ELF-1 (cell line): ENCODE results near the gene LMF1.

Experiments
- DNase-seq: peaks from one replicate; pipeline ENCODE4 v3.0.0-alpha.2; 2016; ENCODE audit warnings: low read depth, low spot score

The LMF1 gene

DNA sequence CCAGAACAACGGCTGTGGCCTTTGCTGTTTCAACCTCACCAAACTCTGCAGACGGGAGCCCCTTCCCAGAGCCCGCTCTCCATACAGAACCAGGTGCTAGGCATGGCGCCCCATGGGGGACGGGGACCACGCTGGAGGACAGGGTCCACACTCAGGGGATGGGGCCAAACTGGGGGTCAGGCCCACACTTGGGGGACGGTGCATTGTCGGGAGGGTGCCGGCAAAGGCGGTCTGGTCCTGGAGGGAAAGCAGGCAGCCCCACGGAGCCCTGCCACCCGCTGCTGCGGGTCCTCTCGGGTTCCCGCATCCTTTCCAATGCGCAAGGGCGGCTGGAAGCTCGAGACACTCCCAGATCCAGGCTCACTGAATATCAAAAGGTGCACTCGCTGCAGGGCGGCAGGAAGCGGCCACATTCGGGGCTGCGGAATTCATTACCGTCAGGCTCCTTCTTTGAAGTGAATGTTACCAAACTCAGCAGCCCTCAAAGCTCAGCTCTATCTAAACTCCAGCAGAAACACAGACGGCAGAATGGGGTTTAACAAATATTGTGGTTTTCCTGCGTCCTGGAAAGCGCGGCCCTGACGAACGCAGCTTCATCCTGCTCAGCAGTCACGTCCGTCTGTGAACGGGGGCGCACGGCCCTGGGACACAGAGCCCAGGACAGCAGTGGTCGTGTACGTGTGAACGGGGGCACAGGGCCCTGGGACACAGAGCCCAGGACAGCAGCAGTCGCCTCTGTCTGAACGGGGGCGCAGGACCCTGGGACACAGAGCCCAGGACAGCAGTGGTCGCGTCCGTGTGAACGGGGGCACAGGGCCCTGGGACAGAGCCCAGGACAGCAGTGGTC lies 41.3 kb downstream of the LMF1 start:
- peak; percentile 51 for DNase-seq

- DNase-seq, result no peak
Measured at GRCh38 chr16:928526-928925, 42.3 kb downstream of the LMF1 start.

DNA sequence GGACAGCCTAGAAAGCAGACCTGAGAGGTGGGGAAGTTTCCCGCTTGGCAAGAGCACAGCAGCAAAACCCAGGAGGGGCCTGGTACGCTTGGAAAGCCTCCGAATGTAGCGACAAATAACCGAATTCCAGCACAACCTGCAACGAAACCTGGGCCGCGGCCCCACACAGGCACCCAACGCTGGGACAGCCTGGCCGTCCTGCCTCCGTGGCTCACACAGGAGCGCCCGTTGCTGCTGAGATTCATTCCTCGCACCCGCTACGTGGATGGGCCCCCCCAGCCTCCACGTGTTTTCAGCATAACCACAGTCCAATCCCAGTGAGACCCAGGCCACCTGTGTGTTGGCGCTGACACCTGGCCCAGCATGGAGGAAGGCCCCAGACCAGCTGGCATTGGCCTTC lies 42.9 kb downstream of the LMF1 start:
- DNase-seq, result no peak

GRCh38 chr16:927406-927805 lies 43.4 kb downstream of the LMF1 start:
- DNase-seq, result no peak

- no peak for DNase-seq
Measured at GRCh38 chr16:926715-927114, 44.1 kb downstream of the LMF1 start.

- no peak for DNase-seq
Measured at GRCh38 chr16:924806-925205, 46.0 kb downstream of the LMF1 start.

- no peak for DNase-seq
Measured at GRCh38 chr16:924063-924462, 46.7 kb downstream of the LMF1 start.

DNA sequence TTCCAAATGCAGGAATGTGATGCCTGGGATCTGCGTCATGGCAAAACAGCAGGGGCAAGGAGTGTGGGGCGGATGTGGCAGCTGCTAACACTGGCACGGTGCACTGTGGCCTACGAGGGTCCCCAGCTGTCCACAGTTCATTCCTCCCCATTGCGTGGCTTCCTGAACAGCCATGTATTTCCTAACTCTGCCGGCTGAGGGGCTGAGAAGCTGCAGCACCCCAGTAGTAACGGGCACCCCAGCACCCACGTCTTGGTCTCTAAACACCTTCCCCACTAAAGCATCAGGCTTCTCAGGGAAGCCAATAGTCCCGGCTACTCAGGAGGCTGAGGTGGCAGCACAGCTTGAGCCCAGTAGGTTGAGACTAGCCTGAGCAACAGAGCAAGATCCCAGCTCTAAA lies 47.6 kb downstream of the LMF1 start:
- no peak for DNase-seq

DNA sequence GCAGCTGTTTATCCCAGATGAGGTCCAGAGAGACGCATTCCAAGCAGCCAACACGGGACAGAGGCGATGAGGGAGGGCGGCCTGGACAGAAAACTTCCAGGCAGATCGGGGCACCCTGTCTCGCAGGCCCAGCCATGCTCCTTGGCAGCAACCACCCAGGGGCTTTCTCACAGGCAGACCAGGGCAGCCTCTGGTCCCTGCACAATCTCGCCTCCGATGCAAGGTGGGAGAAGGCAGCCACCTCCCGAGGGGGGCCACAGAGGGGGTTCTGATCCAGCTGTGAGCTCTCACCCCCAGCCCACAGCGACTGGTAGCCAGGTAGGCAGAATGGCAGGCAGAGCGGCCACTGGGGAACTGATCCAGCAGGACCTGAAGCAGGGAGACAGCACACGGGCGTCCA lies 48.7 kb downstream of the LMF1 start:
- no peak for DNase-seq

GRCh38 chr16:921321-921905 lies 49.4 kb downstream of the LMF1 start:
- DNase-seq, result no peak

GRCh38 chr16:920717-921116 lies 50.1 kb downstream of the LMF1 start:
- no peak for DNase-seq

GRCh38 chr16:920051-920681 lies 50.6 kb downstream of the LMF1 start:
- no peak for DNase-seq

GRCh38 chr16:919658-920050 lies 51.1 kb downstream of the LMF1 start:
- no peak for DNase-seq

GRCh38 chr16:918741-919657 lies 51.8 kb downstream of the LMF1 start:
- DNase-seq, result no peak

GRCh38 chr16:918068-918467 lies 52.7 kb downstream of the LMF1 start:
- DNase-seq, result no peak

DNA sequence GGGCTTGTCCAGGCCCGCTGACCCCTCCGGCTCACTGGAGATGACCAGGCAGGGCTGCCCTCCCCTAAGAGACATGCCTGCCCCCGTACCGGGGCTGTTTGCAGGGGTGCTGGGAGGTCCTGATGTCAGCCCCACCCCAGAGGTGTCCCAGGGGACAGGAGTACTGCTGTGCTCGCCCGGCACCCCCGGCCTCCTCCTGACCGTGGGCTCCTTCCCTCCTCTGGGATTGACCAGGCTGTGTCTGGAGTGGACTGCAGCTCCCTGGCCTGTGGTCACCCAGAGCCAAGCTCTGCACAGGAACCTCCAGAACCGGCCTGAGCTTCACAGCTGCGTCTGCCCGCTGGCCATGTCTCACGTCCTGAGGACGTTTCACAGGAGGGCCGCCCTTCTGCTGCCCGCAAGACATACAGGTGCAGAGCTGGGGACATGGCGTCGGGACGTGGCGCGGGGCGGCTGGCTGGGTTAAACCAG lies 53.2 kb downstream of the LMF1 start:
- no peak for DNase-seq

DNA sequence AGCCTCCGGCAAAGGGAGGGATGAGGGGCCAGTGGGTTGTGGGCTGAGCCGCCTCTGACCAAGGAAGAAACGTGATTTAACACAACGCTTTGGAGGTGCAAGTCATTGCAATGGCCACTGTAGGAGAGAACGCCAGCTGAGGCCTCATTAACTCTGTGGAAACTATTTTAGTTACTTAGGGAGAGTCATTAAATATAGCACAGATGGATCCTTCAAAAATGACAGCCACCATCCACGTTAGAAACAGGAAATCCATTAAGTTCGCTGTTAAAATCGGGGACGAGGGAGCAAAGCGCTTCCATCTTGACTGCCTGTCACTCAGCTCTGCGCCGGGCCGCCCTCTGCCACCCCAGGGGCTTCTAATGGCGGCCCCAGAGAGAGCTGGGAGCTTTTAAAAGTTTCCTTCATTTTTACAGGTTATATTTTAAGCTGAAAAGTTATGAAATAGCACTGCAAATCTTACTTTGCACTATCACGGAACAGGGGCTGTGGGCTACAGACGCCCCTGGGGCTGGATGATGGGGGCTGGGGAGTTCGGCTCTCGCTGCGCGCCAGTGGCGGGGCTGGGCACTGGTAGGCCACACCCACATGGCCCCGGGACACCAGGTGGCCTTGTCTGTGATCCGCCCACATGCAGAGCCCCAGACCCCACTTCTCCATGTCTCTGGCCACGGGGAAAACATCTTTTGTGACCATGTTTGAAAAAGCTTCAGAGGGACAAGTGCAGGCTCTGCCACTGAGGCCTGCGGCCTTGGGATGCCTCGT lies 54.6 kb downstream of the LMF1 start:
- no peak for DNase-seq

- DNase-seq, result no peak
Measured at GRCh38 chr16:915546-915945, 55.2 kb downstream of the LMF1 start.

DNA sequence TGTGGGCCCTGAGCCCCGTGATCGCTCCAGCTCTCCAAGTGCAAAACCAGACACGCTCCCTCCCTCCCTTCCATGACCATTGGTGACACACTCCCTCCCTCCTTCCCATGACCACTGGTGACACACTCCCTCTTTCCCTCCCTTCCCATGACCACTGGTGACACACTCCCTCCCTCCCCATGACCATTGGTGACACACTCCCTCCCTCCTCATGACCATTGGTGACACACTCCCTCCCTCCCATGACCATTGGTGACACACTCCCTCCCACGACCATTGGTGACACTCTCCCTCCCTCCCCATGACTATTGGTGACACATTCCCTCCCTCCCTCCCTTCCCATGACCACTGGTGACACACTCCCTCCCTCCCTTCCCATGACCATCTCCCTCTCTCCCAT lies 56.3 kb downstream of the LMF1 start:
- no peak for DNase-seq

DNA sequence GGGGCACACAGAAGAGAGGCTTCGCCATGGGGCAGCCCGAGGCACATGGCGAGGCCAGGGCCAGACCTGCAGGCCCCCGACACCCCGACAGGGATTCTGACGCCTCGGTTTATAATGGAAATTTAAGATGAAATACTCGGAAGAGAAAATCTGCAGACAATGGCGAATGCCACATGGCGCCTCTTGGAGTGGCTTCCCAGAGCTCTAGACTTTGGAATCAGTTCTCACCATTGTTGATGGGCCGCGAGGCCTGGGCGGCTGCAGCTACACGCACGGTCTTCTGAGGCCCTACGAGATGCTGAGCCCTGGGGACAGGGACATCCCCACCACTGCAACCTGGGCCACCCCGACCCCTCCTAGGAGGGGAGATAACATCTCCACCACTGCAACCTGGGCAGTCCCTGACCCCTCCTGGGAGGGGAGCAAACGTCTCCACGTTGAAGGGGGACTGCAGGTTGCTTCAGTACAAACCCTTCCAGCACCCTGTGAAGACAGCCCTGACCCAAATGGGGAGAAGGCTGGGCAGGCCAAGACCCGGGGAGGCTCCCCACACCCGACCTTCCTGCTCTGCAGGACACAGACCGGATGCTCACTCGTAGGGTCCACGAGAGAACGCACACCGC lies 56.9 kb downstream of the LMF1 start:
- no peak for DNase-seq
